K562 (cell line): ENCODE measurements around the gene NDUFA6. TPM values are rescaled to one million over a fixed set of nuclear protein-coding genes. Genes with fewer than 3 reads are reported as not detected.

ENCODE experiments used
- DMBX1 ChIP-seq: fragments of 250-450 bp; sonication (Bioruptor Pico); IDR thresholded peaks from 2 replicates; pipeline ENCODE4 v1.8.0; 2022; ENCODE audit warnings: inconsistent platforms, mild to moderate bottlenecking, moderate library complexity, borderline replicate concordance
- FOXA3 ChIP-seq, 2 experiments: fragments of 450-650 bp in 1 of 2; sonication (generic) in 1 of 2; formaldehyde crosslinking; IDR thresholded peaks in 1 of 2; conservative IDR thresholded peaks in 1 of 2; 2 replicates each; pipeline versions ENCODE4 v1.4.0 to v1.8.0; 2020 to 2022; ENCODE audit warnings: mild to moderate bottlenecking in 2 of 2, missing genetic modification reagents in 1 of 2
- MITF ChIP-seq: IDR thresholded peaks from 2 replicates; pipeline ENCODE4 v1.6.1; 2014; ENCODE audit warnings: antibody characterized with exemption
- NR3C1 ChIP-seq: sonication (generic); formaldehyde crosslinking; IDR thresholded peaks from 2 replicates; pipeline ENCODE4 v1.8.1; 2022; ENCODE audit warnings: missing genetic modification reagents
- RBBP5 ChIP-seq: fragments of 200-600 bp; sonication (generic); IDR thresholded peaks from 2 replicates; pipeline ENCODE4 v1.6.1; 2012; ENCODE audit warnings: borderline replicate concordance, mild to moderate bottlenecking, low read length, control low read depth, inconsistent platforms; ENCODE audit not compliant: insufficient read depth, poor library complexity, severe bottlenecking
- SMARCC2 ChIP-seq: fragments of 450-650 bp; IDR thresholded peaks from 2 replicates; pipeline ENCODE4 v1.6.1; 2017; ENCODE audit warnings: antibody characterized with exemption, moderate library complexity, mild to moderate bottlenecking, low read depth
- ZBTB40 ChIP-seq, 2 experiments: fragments of 450-650 bp in 1 of 2; sonication (generic) in 1 of 2; formaldehyde crosslinking in 1 of 2; IDR thresholded peaks; 2 replicates each; pipeline versions ENCODE4 v1.7.1 to v1.9.0; 2016 to 2022; ENCODE audit warnings: inconsistent platforms in 1 of 2, mild to moderate bottlenecking in 1 of 2, missing genetic modification reagents in 1 of 2
- ZNF431 ChIP-seq: sonication (generic); formaldehyde crosslinking; IDR thresholded peaks from 2 replicates; pipeline ENCODE4 v1.8.0; 2022; ENCODE audit warnings: mild to moderate bottlenecking, missing genetic modification reagents
- polyA plus RNA-seq, 8 experiments: library from polyadenylated mRNA; depleted of rRNA in 4 of 8; stranded (reverse) in 5 of 8; unstranded in 3 of 8; fragments of >200 nt; fragmentation: Nextera tagmentation in 2 of 8; fragmentation: Illumina TruSeq in 1 of 8; extraction: Ambion mirVana in 2 of 8; extraction: Trizol in 1 of 8; gene quantifications; 2 replicates each; pipeline versions ENCODE4 v1.2.1 to v1.2.3, GENCODE V29; 2011 to 2014; ENCODE audit warnings: inconsistent platforms in 1 of 8, missing spikeins in 1 of 8
- total RNA-seq, 7 experiments: library from RNA; depleted of rRNA in 6 of 7; stranded (reverse); fragments of >200 nt in 6 of 7; fragmentation: Illumina TruSeq in 2 of 7; extraction: Trizol in 2 of 7; gene quantifications; 2 replicates each; pipeline versions ENCODE4 v1.2.1 to v1.2.3, GENCODE V29; 2011 to 2021; ENCODE audit warnings: low replicate concordance in 1 of 7

Gene NDUFA6
- total and polyA plus RNA-seq, 9 of the 15 experiments (the other 6 are each of a cell fraction or from before 2014, with no cell fraction given), result 90.0 to 474 (median 128) TPM

GRCh38 chr22:42070517-42071422, 19.8 kb downstream of the NDUFA6 start, which contains the start of gene NAGA (continued):
- TF ChIP-seq ZBTB40 (IDR thresholded peaks at IDR 0.05) (peak; percentile 45; the same call in 1 of the 2 replicates), ZBTB40 (CRISPR knock-in tag; IDR thresholded peaks at IDR 0.05) (no peak), DMBX1 (CRISPR knock-in tag) (0 out of 2 replicates have a peak, but pooled peaks have one; percentile 39), ZNF431 (CRISPR knock-in tag) (no peak), RBBP5 (peak; percentile 56), FOXA3 (CRISPR knock-in tag; conservative IDR thresholded peaks at IDR 0.05 in 1 of 2, IDR thresholded peaks at IDR 0.05 in 1 of 2) (no peak), SMARCC2 (no peak), NR3C1 (no peak), MITF (no peak)
